Ishikawa (cell line): ENCODE results near the gene SYNPR.

Experiments
- CEBPB ChIP-seq: IDR thresholded peaks from 2 replicates; pipeline ENCODE4 v1.6.1; 2012
- CREB1 ChIP-seq: IDR thresholded peaks from 2 replicates; pipeline ENCODE4 v1.6.1; 2012; ENCODE audit warnings: low read depth
- EGR1 ChIP-seq: IDR thresholded peaks from 2 replicates; pipeline ENCODE4 v1.6.1; 2012
- EP300 ChIP-seq: IDR thresholded peaks from 2 replicates; pipeline ENCODE4 v1.6.1; 2012; ENCODE audit warnings: borderline replicate concordance
- FOXM1 ChIP-seq: IDR thresholded peaks from 2 replicates; pipeline ENCODE4 v1.6.1; 2012; ENCODE audit warnings: low read depth, borderline replicate concordance
- MAX ChIP-seq: IDR thresholded peaks from 2 replicates; pipeline ENCODE4 v1.6.1; 2012
- NFIC ChIP-seq: IDR thresholded peaks from 2 replicates; pipeline ENCODE4 v1.6.1; 2012
- RAD21 ChIP-seq: IDR thresholded peaks from 2 replicates; pipeline ENCODE4 v1.6.1; 2012; ENCODE audit warnings: low read depth
- REST ChIP-seq: IDR thresholded peaks from 2 replicates; pipeline ENCODE4 v1.6.1; 2012; ENCODE audit warnings: low read depth, mild to moderate bottlenecking
- TAF1 ChIP-seq: IDR thresholded peaks from 2 replicates; pipeline ENCODE4 v1.6.1; 2012; ENCODE audit warnings: low read depth, mild to moderate bottlenecking
- TCF12 ChIP-seq: IDR thresholded peaks from 2 replicates; pipeline ENCODE4 v1.6.1; 2012; ENCODE audit warnings: low read depth
- TEAD4 ChIP-seq: IDR thresholded peaks from 2 replicates; pipeline ENCODE4 v1.6.1; 2012
- USF1 ChIP-seq: IDR thresholded peaks from 2 replicates; pipeline ENCODE4 v1.6.1; 2012
- YY1 ChIP-seq: IDR thresholded peaks from 2 replicates; pipeline ENCODE4 v1.6.1; 2012; ENCODE audit warnings: low read depth
- ZBTB7A ChIP-seq: IDR thresholded peaks from 2 replicates; pipeline ENCODE4 v1.6.1; 2012; ENCODE audit warnings: low read depth

The SYNPR gene

GRCh38 chr3:63523100-63523499 is 245.0 kb downstream of the SYNPR start:
- TF ChIP-seq TAF1: no peak
- no peak for TF ChIP-seq FOXM1
- TF ChIP-seq ZBTB7A: no peak
- TF ChIP-seq EGR1: no peak

- TF ChIP-seq NFIC: no peak
- no peak for TF ChIP-seq YY1
- no peak for TF ChIP-seq CEBPB
- TF ChIP-seq TAF1: no peak
- no peak for TF ChIP-seq MAX
- TF ChIP-seq TCF12: no peak
- no peak for TF ChIP-seq EGR1
These were observed 250.4 kb downstream of the SYNPR start for GRCh38 chr3:63528325-63529000.

GRCh38 chr3:63532521-63532920 is 254.4 kb downstream of the SYNPR start:
- TF ChIP-seq USF1 (no peak), TEAD4 (no peak), FOXM1 (no peak), YY1 (no peak), CEBPB (no peak), REST (no peak), NFIC (no peak), TCF12 (no peak), MAX (no peak), TAF1 (no peak), EP300 (no peak), RAD21 (no peak), CREB1 (no peak), EGR1 (no peak), ZBTB7A (no peak)

- no peak for TF ChIP-seq YY1
- no peak for TF ChIP-seq CEBPB
- no peak for TF ChIP-seq EP300
- TF ChIP-seq TAF1: no peak
- TF ChIP-seq TEAD4: no peak
- TF ChIP-seq RAD21: no peak
These were observed 260.8 kb downstream of the SYNPR start for GRCh38 chr3:63538919-63539318.

- no peak for TF ChIP-seq NFIC
- TF ChIP-seq TEAD4: no peak
- TF ChIP-seq RAD21: no peak
These were observed 277.7 kb downstream of the SYNPR start for GRCh38 chr3:63555767-63556166.

- TF ChIP-seq NFIC (no peak), MAX (no peak), FOXM1 (no peak), TEAD4 (no peak), USF1 (no peak), YY1 (no peak), CREB1 (no peak), EGR1 (no peak), TAF1 (no peak), TCF12 (no peak), CEBPB (no peak), REST (no peak), ZBTB7A (no peak), RAD21 (no peak)
These were observed 278.3 kb downstream of the SYNPR start for GRCh38 chr3:63556401-63556800.

- TF ChIP-seq FOXM1 (no peak), USF1 (no peak), ZBTB7A (no peak), CEBPB (no peak), YY1 (no peak), EGR1 (no peak), RAD21 (no peak), REST (no peak), TAF1 (no peak), TEAD4 (no peak), NFIC (no peak), EP300 (no peak)
These were observed 279.8 kb downstream of the SYNPR start for GRCh38 chr3:63557912-63558311.
